ENCODE results near the gene GTF2F2.

GRCh38 chr13:45149964-45150363 is 29.7 kb downstream of the GTF2F2 start:
- TF ChIP-seq CTCF (IDR thresholded peaks at IDR 0.05) = no peak
- no peak for TF ChIP-seq POLR2A (IDR thresholded peaks at IDR 0.05)
